HL-60/S4 treated with phorbol 12-myristate 13-acetate at 8.2 ng/mL for 4 days and 3 days (cell line): ENCODE data around the gene COX10.
"Not testable (repeated sequence)": the region's sequence is repeated elsewhere in the genome, so short reads cannot be mapped to it uniquely, and the experiment has no call there.

Experiments used
- in situ Hi-C: fragments of 300-500 bp; cut with MboI; formaldehyde crosslinking; loops from 2 replicates; pipeline ENCODE4 v1.15.0; 2022; ENCODE audit warnings: low sequenced_read_pairs

Gene COX10

DNA sequence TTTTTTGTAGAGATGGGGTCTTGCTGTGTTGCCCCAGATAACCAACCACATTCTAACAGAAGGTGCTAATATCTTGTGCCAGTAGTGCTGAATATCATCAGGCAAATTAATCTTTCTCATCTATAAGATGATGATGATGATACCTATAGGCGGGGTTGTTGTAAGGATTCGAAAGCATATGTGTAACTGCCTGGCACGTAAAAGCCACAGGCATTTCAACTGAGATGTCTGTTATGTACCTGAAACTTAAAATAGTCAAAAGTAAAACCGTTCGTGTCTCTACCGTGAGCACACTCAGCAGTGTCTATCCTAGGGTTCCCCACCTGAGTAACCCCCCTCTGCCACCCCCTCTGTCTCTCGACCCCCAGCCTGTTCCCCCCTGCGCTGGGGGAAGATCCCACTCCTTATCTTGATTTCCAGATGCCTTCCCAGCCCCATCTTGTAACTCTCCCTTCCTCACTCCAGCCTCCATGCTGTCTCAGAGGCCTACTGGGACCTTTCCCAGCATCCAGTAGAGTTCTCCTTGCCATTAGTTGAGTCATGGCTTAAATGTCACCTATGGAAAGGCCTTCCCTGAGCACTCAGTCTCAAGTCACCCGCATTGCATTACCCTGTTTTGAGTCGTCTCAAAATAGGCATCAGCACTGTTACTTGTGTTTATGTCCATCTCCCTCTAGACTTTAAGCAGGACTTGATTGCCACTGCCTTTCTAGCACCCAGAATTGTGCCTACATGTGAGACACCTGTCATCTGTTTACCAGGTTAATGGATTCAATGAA, 133.3 kb downstream of the COX10 start:
- in situ Hi-C loops = no loop called here

DNA sequence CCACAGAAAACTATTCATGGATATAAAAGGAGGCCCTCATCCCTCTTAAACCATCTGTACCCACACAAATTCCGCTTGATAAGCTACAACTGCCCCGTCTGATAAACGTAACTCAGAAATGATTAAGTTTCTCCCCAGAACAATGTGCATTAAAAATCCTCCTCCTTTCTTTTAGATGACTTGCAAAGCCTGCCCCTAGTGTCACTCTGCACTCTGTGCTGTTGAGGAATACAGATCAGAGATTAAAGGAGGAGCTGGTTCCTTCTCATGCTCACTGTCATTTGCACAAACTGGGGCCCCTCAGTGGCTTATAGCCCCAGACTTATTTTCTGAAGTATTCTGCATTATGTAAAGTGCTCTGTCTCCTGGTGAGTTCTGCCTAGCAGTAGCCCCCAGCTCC, 134.1 kb downstream of the COX10 start:
- in situ Hi-C loops = no loop called here

DNA sequence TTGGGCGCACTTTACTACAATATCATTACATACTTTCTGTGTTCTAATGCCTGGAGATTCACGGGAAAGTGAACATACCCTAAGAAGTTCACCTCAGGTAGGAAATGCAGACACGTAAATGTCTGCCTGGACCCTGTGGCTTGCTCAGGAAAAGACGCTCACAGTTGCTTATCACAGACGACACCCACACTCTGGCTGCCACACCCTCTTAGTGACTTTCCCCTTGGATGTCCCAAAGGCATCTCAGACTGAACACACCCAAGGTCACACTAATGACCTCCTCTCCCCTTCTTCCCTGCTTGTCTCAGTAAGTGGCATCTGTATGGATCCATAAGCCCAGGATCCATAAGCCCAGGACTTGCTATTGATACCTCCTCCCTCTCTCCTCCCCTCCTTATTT, 134.8 kb downstream of the COX10 start:
- in situ Hi-C loops = no loop called here

DNA sequence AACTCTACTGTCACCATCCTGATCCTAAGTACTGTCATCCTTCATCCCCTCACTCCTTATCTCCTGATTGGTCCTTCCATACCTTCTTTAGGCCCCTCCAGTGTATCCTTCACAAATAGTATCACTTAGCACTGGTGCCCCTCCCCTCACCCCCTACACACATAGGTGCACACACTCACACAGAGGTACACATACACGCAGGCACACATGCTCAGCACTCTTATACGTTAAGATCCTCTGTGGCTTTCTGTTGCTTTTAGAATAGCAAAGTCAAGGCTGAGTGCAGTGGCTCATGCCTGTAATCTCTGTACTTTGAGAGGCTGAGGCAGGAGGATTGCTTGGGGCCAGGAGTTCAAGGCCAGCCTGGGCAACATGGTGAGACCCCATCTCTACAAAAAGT, 135.2 kb downstream of the COX10 start:
- in situ Hi-C loops = no loop called here

DNA sequence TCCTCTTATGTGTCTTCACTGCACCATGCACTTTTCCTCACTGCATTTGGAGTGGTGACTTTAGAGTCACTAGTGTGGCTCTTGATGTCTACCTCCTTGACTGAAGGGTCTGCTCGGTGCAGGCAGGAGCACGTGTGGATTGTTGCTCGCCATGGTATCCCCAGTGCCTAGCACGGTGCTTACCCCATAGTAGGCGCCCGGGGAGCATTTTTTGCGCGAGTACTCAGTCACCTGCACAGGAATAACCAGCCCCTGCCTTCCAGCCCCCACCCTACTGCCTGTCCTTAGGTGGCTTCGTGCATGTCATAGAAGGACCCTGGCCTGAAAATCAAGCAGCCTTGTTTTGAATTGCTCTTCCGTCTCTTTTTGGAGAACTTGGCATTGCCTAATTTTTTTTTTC, 136.1 kb downstream of the COX10 start:
- in situ Hi-C loops = no loop called here

DNA sequence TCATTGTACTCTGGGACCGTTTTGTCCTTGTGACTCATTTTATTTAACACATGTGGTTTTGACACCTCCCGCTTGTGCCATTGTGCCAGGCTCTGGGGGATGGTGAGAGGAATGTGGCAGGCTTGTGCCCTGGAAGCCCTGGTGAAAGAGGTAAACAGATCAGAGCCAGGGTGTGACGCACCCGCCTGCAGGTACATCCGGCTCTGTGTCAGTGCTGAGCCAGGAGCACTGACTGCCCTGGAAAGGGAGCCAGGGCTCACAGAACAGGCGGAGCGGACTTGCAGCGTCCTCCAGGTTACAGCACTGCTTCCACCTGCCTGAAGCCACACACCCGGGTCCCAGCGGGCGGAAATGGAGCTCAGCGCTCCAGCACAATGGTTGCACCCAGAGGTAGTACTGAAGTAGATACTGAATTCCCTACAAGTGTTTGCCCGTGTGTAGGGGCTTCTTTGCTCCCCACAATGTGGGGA, 136.7 kb downstream of the COX10 start:
- in situ Hi-C loops = no loop called here

DNA sequence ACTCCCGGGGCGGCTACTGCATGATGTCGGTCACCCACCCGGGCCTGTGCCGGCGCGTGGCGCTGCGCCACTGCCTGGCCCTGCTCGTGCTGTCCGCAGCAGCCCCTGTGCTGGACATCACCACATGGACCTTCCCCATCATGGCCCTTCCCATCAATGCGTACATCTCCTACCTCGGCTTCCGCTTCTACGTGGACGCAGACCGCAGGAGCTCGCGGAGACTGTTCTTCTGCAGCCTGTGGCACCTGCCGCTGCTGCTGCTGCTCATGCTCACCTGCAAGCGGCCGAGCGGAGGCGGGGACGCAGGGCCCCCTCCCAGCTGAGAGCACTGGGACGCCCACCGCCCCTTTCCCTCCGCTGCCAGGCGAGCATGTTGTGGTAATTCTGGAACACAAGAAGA, 137.6 kb downstream of the COX10 start:
- in situ Hi-C loops = no loop called here

DNA sequence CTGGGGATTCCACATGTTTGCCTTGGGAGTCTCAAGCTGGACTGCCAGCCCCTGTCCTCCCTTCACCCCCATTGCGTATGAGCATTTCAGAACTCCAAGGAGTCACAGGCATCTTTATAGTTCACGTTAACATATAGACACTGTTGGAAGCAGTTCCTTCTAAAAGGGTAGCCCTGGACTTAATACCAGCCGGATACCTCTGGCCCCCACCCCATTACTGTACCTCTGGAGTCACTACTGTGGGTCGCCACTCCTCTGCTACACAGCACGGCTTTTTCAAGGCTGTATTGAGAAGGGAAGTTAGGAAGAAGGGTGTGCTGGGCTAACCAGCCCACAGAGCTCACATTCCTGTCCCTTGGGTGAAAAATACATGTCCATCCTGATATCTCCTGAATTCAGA, 138.5 kb downstream of the COX10 start:
- in situ Hi-C loops = no loop called here

DNA sequence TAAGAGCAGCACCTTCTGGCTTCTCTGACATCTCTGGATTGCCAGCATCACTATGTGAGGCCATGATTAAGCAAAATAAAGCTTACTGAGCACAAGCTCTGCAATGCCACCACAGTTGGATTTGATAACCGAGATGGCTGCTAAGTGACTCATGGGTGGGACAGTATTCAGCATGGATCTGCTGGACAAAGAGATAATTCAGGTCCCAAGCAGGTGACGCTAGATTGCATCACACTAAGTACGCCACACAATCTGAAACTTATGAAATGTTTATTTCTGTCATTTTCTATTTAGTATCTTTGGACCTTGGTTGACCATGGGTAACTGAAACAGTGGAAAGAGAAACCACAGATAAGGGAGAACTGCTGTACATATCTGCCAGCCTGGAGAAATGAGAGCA, 139.9 kb downstream of the COX10 start:
- in situ Hi-C loops = no loop called here

DNA sequence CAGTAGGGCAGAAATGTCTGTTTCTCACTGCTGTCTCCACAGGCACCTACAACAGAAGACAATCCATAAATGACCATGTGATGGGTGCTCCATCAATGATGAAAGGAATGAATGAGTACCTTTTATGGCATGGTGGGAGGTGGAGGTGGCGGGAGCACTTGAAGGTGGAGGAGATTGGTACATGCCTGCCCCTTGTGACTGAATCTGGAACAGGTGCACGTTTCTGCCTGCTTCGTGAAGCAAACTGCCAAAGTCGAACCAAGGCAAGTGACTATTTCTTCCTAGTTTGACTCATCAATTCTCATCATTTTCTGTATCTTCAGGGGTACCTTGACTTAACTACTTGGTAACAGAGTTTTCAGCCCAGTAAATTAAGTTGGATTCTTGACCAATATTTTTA, 141.9 kb downstream of the COX10 start:
- in situ Hi-C loops = no loop called here

DNA sequence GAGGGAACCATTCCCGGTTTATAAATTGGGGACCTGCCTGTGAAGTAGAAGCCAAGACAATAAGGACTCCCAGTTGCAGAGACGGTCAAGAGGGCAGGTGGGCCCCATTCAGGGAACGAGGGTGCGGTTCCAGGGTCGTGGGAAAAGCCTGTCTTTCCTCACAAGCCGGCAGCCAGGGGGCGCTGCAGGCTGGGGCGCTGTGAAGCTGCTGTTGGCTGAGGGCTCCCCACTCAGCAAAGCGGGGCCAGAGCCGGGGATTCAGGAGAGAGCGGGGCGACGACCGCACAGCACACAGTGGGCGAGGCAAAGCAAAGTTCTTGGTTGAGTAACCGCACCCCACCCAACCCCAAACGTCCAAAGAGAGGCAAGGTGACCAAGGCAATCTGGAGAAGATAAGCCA, 142.5 kb downstream of the COX10 start:
- in situ Hi-C loops = no loop called here

DNA sequence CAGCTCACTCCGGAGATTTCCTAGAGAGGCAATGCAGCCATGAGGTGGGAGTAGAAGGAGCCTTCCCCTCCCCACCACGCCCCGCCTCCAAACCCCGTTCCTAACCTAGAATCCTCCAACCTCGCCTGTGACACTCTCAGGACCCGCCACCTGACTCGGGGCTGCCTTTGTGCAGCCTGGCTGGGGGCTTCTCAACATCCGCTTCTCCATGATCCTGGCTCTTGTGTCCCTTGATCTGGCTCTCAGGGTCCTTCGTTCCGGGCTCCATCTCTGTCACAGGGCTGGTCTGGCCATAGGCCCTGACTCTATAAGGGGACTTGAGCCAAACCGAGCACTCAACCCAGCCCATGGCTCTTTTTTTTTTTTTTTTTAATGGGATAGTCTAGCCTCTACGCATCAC, 143.1 kb downstream of the COX10 start:
- in situ Hi-C loops = no loop called here

DNA sequence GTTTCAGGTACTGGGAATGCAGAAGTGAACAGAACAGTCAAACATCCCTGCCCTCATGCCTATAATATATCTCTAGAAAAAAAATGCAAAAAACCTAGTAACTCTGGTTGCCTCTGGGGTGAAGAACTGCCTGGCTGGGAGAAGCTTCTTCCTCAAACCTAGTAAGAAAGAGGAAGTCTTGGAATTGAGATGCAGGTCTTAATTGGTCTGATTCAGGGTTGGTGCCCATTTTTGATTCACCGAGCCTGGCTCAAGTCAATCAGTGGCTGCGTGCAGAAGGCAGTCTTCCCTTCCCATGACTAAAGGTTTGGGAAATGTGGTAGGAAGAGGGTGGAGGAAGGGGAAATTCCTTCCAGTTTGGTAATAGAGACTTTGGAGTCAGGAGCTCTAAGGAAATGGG, 145.0 kb downstream of the COX10 start:
- in situ Hi-C loops = no loop called here

DNA sequence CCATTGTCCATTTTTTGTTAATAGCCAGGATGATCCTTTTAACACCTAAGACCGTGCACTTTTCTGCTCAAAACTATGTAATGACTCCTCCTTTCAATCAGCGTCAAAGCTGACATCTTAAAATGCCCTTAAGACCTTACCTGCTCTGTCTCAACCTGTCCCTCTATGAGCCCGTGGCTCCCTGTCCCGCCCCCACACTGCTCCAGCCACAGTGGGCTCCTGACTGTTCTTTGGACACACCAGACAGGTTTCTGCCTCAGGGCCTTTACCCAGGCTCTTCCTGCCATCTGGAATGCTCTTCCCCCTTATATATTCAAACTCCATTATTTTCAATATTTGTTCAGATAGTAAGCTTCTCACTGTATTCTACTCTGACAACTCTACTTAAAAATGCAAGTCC, 153.3 kb downstream of the COX10 start:
- in situ Hi-C loops = no loop called here

DNA sequence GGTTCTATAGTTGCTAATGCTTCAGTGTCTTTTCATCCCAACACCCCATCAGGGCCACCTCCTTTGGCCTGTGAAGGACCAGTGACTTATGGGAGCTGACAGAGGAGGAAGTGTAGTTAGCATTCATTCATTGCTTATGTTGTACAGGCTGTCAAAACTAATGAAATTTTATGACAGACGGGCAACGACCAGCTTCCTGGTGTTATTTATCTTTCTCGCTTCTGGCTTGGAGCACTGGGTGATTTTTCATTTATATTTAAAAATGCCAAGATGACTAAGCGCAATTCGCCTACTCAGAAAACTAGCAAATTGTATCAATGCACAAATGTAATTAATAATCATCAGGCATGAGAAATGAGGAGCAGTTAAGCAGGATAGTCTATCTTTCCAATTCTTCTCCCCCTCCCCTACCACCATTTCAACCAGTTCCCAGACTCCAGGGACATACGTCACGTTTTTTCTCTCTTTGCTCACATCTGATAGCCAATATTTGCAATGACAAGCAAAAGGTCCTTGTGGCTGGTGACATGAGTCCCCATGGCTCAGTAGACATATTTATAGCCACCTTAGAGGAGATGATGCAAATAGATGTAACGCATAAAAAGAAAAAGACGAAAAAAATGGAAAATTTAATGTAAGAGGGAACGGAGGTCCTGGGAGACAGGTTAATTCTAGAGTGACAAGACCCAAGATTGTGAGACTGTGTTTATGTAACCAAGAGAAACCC, 156.1 kb downstream of the COX10 start:
- in situ Hi-C loops = no loop called here

DNA sequence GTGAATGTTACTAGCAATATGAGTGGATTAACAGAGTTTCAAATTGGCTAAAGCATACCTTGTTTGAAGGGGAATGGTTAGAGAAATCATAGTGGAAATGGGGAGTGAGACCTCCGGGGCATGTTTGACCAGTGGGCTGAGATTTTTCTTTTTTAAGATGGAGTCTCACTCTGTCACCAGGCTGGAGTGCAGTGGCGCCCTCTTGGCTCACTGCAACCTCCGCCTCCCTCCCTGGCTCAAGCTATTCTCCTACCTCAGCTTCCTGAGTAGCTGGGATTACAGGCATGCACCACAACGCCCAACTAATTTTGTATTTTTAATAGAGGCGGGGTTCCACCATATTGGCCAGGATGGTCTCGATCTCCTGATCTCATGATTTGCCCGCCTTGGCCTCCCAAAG, 157.7 kb downstream of the COX10 start:
- in situ Hi-C loops = no loop called here

DNA sequence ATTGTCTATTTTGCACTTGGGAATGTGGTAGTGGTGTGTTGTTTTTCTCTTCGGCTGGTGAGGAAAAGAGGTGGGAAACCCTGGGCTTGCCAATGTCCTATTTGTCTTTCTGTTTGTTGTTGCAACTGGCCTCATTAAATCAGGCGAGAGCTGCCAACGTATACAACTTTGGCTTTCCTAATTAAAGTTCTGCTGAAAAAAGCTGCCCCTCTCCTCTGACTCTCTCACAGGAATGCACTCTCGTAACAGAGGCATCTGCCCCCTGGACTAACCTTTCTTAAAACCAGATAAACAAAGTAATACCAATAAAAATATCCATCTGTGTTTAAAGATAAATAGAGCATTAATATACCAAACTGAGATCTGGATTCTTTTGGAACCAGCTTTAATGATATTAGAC, 159.6 kb downstream of the COX10 start:
- in situ Hi-C loops = no loop called here

DNA sequence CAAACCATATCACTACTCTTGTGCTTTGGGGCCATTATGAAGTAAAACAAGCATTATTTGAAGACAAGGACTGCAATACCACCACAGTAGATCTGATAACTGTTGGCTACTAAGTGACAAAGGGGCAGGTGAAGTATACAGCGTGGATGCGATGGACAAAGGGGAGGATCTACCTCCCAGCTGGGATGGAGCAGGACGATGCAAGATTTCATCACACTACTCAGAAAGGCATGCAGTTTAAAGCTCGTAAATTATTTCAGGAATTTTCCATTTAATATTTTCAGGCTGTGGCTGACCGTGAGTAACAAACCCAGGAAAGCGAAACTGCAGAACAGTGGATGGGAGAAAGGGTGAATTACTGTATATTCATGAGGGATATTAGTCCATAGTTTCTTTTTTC, 161.9 kb downstream of the COX10 start:
- in situ Hi-C loops = not testable (repeated sequence)

DNA sequence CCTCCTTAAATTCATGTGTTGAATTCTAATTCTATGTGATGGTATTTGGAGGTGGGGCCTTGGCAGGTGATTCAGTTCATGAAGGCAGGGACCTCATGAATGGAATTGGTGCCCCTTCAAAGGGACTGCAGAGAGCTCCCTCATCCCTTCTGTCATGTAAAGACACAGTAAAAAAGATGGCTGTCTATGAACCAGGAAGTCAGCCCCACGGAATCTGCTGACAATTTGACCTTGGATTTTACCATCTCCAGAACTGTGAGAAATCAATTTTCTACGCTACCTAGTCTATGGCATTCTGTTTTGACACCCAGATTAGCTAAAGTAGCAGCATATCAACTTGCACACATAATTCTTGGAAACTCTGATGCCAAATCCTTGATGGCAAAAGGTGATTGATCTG, 165.7 kb downstream of the COX10 start:
- in situ Hi-C loops = not testable (repeated sequence)

DNA sequence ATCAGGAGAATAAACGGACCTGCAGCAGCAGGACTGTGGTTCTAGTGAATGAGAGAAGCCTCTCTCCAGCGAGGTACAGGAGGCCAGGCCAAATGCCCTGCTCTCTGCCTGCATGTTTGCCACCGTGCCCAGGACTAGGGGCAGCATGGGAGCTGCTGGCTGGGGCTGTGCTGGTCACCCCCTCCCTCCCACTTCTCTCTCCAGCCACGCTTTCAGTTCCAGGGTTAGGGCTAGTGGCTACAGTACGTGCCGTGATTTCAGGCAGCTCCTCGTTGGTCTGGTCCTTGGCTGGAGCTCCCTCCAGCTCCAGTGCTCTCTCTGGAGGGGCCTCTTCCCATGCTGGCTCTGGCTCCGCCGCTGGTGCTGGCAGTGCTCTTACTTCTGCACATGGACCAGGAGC, 166.7 kb downstream of the COX10 start:
- in situ Hi-C loops = not testable (repeated sequence)

DNA sequence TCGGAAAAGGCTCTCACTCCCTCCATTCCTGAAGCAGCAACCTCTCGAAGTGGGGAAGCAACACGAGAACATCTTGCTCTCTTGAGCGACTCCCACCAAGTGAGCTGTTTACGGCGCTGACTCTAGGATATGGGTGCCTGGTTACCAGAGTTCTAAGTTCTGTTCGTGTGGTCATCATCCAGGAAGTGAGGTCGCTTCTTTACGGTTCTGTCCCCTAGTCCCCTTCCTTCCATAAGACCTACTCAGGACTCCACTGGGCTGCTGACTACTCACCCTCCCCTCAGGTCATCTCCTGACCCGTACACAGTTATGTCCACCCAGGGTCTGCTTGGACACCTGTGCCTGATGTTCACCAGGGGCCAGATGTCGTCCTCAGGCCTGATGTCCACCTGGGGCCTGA, 167.5 kb downstream of the COX10 start, which contains the start of gene CDRT15:
CDRT15 (minus strand) TSS at position 101 of the 400 bp plus-strand sequence; CDS start at position 72, 29 bp downstream.
- in situ Hi-C loops = not testable (repeated sequence)

DNA sequence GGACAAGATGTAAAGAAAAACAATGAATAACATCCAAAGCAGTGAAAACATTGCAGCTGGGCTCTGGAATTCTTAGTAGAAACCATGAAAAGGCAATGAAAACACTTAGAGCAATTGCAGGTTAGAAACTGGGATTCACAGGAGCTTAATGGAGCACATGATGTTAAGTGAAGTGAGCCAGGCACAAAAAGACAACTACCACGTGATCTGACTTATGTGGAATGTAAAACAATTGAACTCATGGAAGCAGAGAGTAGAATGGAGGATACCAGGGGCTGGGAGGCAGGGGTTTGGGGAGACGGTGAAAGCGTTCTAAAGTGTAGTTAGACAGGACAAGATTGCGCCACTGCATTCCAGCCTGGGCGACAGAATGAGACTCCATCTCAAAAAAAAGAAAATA, 170.0 kb downstream of the COX10 start:
- in situ Hi-C loops = not testable (repeated sequence)
